NCI-H1048 (cell line): ENCODE measurements around the gene NUBPL.
"Not testable (repeated sequence)": the region's sequence is repeated elsewhere in the genome, so short reads cannot be mapped to it uniquely, and the experiment has no call there.

Experiments used
- DNase-seq: peaks from one replicate; lab custom pipeline; 2025; lab: John Stamatoyannopoulos, UW

NUBPL gene

GRCh38 chr14:31740688-31741087 is 179.5 kb downstream of the NUBPL start:
- no peak for DNase-seq

GRCh38 chr14:31745741-31746140 is 184.5 kb downstream of the NUBPL start:
- no peak for DNase-seq

DNA sequence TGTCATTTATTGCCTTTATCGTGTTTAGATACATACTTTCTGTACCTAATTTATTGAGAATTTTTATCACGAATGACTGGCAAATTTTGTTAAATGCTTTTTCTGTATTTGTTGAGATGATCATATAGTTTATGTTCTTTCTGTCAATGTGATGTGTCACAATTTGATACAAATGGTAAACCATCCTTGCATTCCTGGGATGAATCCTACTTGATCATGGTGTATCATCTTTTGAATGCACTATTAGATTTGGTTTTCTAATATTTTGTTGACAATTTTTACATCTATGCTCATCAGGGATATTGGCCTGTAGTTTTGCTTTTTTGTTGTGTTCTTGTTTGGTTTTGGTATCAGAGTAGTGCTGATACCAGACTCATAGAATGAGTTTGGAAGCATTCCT is 185.1 kb downstream of the NUBPL start:
- DNase-seq = no peak

DNA sequence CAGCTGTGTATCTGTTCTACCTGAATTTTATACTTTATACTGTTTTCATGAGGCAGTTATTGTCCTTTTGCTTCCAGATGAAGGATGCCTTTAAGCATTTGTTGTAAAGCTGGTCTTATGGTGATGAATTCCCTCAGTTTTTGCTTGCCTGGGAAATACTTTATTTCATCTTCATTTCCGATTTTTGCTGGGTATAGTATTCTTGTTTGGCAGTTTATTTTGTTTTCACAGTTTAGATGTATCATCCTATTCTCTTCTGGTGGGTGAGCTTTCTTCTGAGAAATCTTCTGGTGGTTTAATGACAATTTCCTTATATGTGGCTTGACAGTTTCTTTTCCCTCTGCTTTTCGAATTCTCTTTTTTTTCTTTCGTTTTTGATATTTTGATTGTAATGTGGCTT is 188.1 kb downstream of the NUBPL start:
- no peak for DNase-seq

DNA sequence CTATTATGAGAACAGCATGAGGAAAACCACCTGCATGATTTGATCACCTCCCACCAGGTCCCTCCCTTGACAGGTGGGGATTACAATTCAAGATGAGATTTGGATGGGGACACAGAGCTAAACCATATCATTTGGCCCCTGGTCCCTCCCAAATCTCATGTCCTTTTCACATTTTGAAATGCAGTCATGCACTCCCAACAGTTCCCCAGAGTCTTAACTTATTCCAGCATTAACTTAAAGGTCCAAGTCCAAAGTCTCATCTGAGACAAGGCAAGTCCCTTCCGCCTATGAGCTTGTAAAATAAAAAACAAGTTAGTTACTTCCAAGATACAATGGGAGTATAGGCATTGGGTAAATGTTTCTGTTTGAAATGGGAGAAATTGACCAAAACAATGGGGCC is 189.8 kb downstream of the NUBPL start:
- not testable (repeated sequence) for DNase-seq

DNA sequence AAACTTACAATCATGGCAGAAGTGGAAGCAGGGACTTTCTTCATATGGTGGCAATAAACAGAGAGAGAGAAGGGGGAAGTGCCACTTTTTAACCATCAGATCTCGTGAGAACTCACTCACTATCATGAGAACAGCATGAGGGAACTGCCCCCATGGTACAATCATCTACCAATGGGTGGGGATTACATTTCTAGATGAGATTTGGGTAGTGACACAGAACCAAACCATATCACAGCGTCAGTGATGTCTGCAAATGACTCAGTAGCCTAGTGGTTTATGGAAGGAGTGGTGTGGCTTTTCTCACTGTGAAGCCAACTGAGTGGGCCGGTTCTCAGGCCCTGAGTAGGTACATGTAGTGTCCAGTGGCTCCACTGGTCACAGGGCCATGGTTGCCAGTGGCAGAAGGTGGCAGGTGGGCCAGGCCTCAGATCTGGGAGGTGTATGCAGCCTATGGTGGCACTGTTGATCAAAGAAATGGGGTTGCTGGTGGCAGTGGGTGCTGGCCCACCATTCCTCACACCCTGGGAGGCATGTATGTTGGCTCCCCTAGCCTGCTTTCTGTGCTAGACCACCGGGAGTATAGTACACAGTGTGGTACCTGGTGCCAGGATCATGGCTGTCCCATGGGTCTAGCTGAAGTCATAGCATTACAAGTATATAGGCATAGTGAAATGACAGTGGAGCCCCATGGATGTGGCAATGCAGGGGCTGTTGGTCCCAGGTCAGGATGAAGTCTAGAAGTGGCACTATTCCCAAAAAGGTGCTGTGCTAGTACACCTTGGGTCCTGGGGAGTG is 191.9 kb downstream of the NUBPL start:
- no peak for DNase-seq

GRCh38 chr14:31758941-31759340 is 197.7 kb downstream of the NUBPL start:
- DNase-seq = no peak

GRCh38 chr14:31760277-31760676 is 199.1 kb downstream of the NUBPL start:
- no peak for DNase-seq

- DNase-seq = no peak
These were observed 200.1 kb downstream of the NUBPL start for GRCh38 chr14:31761325-31761724.

DNA sequence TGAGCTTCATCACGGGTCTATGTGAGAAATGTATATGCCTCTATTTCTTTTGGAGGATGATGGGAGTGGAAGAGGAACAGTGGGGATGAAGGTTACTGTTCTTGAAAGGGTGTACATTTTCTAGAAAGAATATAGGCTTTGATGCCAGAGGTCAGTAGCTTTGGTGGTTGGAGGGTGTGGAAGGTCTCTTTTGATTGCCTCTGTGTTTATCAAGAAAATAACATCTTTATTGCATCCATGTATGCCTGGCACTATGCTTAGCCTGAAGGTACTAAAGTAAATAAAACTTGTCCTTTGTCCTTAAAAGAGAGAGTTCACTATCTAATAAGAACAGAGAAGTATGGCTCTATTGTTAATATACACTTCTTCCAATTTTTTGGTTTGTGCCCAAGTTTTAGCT is 201.8 kb downstream of the NUBPL start:
- no peak for DNase-seq

DNA sequence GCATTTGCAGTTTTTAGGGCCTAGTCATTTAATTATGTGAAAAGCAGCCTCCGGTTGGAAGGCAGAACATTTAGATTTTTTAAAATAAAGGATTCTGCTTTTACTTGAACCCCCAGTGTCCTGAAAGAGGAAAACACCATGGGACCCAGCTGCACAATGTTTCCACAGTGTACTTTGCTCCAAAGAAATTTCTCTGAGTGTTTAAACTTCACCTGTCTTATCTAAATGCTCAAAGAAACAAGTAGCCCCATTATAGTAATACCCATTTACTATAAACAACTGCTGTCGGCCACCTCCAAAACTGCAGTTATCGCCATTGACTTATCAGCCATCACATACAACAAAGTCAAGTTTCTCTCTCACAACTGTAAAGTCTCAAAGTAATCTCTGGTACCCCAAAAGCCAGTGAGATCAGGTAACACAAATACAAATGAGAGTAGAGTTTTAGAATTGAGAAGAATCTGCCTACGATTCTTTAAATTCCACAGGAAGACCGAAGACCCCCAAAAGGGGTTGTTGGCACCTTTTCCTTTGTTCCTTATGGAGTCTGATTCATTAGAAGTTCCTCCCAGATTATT is 205.2 kb downstream of the NUBPL start:
- DNase-seq = no peak

DNA sequence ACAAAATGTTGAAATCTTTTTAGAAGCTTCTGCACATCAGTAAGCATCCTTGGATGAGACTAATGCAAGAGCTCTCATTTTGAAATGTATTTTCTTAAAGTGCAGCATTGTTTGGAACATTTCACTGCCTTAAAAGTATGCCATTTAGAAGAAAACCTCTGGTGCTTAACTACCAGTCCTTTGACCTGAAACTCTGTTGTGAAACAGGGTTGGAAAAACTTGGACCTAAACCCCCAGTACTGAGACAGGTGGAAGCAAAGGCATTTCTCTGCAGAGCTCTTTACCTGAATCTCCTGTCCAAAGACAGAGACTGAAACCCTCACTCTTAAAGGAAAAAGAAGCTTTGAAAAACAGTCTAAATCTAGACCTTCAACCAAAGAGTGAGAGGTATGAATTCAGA is 207.2 kb downstream of the NUBPL start:
- no peak for DNase-seq

DNA sequence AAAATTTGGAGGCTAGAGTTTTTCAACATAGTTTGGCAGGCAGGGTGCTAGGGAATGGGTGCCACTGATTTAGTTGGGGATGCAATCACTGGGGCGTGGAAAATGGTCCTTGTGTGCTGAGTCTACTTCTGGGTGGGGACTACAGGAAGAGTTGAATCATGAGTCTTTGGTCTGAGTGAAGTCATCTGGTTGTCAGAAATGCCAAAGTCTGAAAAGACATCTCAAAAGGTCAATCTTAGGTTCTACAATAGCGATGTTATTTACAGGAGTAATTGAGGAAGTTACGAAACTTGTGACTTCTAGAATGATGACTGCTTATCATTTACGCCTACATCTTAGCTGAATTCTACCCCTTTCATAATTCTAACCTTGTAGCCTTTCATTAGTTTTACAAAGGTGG is 209.1 kb downstream of the NUBPL start:
- DNase-seq = no peak

GRCh38 chr14:31774567-31774966 is 213.4 kb downstream of the NUBPL start:
- no peak for DNase-seq

DNA sequence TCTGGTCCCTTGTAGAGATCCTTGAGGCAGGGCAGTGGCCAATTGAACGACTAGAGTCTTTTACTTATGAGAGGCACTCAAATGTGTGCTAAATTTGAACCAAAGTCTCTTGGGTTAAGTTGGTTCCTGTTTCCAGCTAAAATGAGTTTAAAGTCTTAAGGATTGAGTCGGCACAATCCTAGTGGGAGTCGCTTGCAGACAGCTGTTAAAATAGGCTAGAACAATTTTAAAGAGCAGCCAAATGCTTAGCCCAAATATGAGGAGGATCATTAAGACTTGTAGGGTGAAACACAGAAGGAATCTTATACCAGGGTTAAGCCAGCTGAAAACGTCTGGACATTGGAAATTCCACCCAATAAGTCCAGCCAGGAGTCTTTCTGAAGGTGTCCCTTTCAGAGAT is 216.1 kb downstream of the NUBPL start:
- DNase-seq = no peak

GRCh38 chr14:31781578-31781977 is 220.4 kb downstream of the NUBPL start:
- no peak for DNase-seq

DNA sequence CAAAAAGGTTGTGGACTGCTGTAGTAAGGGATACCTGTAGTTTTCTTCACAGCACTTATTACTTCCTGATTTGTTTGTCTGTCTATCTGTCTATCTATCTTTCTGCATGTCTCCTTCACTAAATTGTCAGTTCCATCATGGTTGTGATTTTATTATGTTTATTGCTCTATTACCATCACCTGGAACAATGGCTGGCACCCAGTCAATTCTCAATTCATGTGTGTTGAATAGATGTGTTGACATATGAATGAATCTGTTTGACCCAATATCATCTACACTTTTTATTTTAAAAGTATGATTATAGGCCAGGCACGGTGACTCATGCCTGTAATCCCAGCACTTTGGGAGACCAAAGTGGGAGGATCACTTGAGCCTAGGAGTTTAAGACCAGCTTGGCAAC is 224.4 kb downstream of the NUBPL start:
- DNase-seq = no peak

- DNase-seq = no peak
These were observed 226.2 kb downstream of the NUBPL start for GRCh38 chr14:31787377-31787776.

GRCh38 chr14:31788340-31788739 is 227.1 kb downstream of the NUBPL start:
- no peak for DNase-seq

- DNase-seq = no peak
These were observed 231.5 kb downstream of the NUBPL start for GRCh38 chr14:31792726-31793125.

- not testable (repeated sequence) for DNase-seq
These were observed 236.7 kb downstream of the NUBPL start for GRCh38 chr14:31797946-31798345.

- DNase-seq = no peak
These were observed 241.6 kb downstream of the NUBPL start for GRCh38 chr14:31802838-31803237.

- no peak for DNase-seq
These were observed 245.0 kb downstream of the NUBPL start for GRCh38 chr14:31806249-31806648.
